ENCODE data around the gene RFLNA. TPM values are rescaled to one million over a fixed set of nuclear protein-coding genes. Genes with fewer than 3 reads are reported as not detected.

Gene RFLNA
- total and polyA plus RNA-seq, 2 donors (not counting 1 experiment from before 2014, with no cell fraction given), result 0.03 TPM; not detected in 1

GRCh38 chr12:124332058-124332672, 37.3 kb downstream of the RFLNA start:
- H3K4me3 ChIP-seq (replicated peaks in 1 of 4; ENCODE audit: control extremely low read depth in 1 of 4, insufficient read depth in 1 of 4, low read depth in 3 of 4, low read length in 4 of 4), result no peak overlapping the region
- H3K9me3 ChIP-seq (ENCODE audit: control insufficient read depth, insufficient read depth, low read depth, low read length), result no peaks in the 10 kb centered on the region
- H2AFZ ChIP-seq (ENCODE audit: low read length), result no peak overlapping the region
- no peak overlapping the region for H3K4me2 ChIP-seq (ENCODE audit: extremely low read depth, insufficient read depth, low read length)
- H3K79me2 ChIP-seq (ENCODE audit: control insufficient read depth, insufficient read depth, low read length), result no peaks in the 10 kb centered on the region
- H3K9ac ChIP-seq (ENCODE audit: insufficient read depth, low read length), result no peak overlapping the region
- H4K20me1 ChIP-seq (ENCODE audit: control insufficient read depth, extremely low read depth, insufficient read depth, low read length), result no peaks in the 10 kb centered on the region
- H3K27me3 ChIP-seq (ENCODE audit: control insufficient read depth, insufficient read depth, low read length), result no peaks in the 10 kb centered on the region
- peaks cover 38% of the 10 kb centered on the region for H3K36me3 ChIP-seq (ENCODE audit: control insufficient read depth, insufficient read depth, low read length)
- H3K27ac ChIP-seq (ENCODE audit: insufficient read depth, low read length), result no peak overlapping the region
- no peak for DNase-seq (ENCODE audit: low read depth in 2 of 2)
- TF ChIP-seq CTCF (conservative IDR thresholded peaks at IDR 0.05 in 1 of 2, IDR thresholded peaks at IDR 0.05 in 1 of 2; ENCODE audit: low read depth in 1 of 2, low read length in 2 of 2), result peak in 1 of 2 donors; percentile 33
- TF ChIP-seq EZH2 (IDR thresholded peaks at IDR 0.05; ENCODE audit: low read length, missing control alignments), result no peak
- no peaks in the 10 kb centered on the region for H3K4me1 ChIP-seq (ENCODE audit: control insufficient read depth, extremely low read depth, insufficient read depth, low read length)

- Histone ChIP-seq H3K27ac (ENCODE audit: insufficient read depth, low read length) (no peak overlapping the region), H3K4me1 (ENCODE audit: control insufficient read depth, extremely low read depth, insufficient read depth, low read length) (no peaks in the 10 kb centered on the region), H3K9me3 (ENCODE audit: control insufficient read depth, insufficient read depth, low read depth, low read length) (no peaks in the 10 kb centered on the region), H3K79me2 (ENCODE audit: control insufficient read depth, insufficient read depth, low read length) (no peaks in the 10 kb centered on the region), H2AFZ (ENCODE audit: low read length) (no peak overlapping the region), H4K20me1 (ENCODE audit: control insufficient read depth, extremely low read depth, insufficient read depth, low read length) (no peaks in the 10 kb centered on the region), H3K27me3 (ENCODE audit: control insufficient read depth, insufficient read depth, low read length) (no peaks in the 10 kb centered on the region), H3K4me3 (replicated peaks in 1 of 4; ENCODE audit: control extremely low read depth in 1 of 4, insufficient read depth in 1 of 4, low read depth in 3 of 4, low read length in 4 of 4) (no peak overlapping the region), H3K36me3 (ENCODE audit: control insufficient read depth, insufficient read depth, low read length) (peaks cover 38% of the 10 kb centered on the region), H3K9ac (ENCODE audit: insufficient read depth, low read length) (no peak overlapping the region), H3K4me2 (ENCODE audit: extremely low read depth, insufficient read depth, low read length) (no peak overlapping the region)
- TF ChIP-seq CTCF (conservative IDR thresholded peaks at IDR 0.05 in 1 of 2, IDR thresholded peaks at IDR 0.05 in 1 of 2; ENCODE audit: low read depth in 1 of 2, low read length in 2 of 2) (no peak), EZH2 (IDR thresholded peaks at IDR 0.05; ENCODE audit: low read length, missing control alignments) (no peak)
- DNase-seq (ENCODE audit: low read depth in 2 of 2), result no peak
Observed at GRCh38 chr12:124332900-124333299, 38.0 kb downstream of the RFLNA start.

GRCh38 chr12:124333724-124334123, 38.8 kb downstream of the RFLNA start:
- no peak for DNase-seq (ENCODE audit: low read depth in 2 of 2)
- Histone ChIP-seq H3K27ac (ENCODE audit: insufficient read depth, low read length) (no peak overlapping the region), H3K27me3 (ENCODE audit: control insufficient read depth, insufficient read depth, low read length) (no peaks in the 10 kb centered on the region), H3K79me2 (ENCODE audit: control insufficient read depth, insufficient read depth, low read length) (no peaks in the 10 kb centered on the region), H3K4me3 (replicated peaks in 1 of 4; ENCODE audit: control extremely low read depth in 1 of 4, insufficient read depth in 1 of 4, low read depth in 3 of 4, low read length in 4 of 4) (no peak overlapping the region), H3K4me2 (ENCODE audit: extremely low read depth, insufficient read depth, low read length) (no peak overlapping the region), H3K36me3 (ENCODE audit: control insufficient read depth, insufficient read depth, low read length) (peaks cover 35% of the 10 kb centered on the region), H2AFZ (ENCODE audit: low read length) (no peak overlapping the region), H4K20me1 (ENCODE audit: control insufficient read depth, extremely low read depth, insufficient read depth, low read length) (no peaks in the 10 kb centered on the region), H3K9ac (ENCODE audit: insufficient read depth, low read length) (no peak overlapping the region), H3K4me1 (ENCODE audit: control insufficient read depth, extremely low read depth, insufficient read depth, low read length) (no peaks in the 10 kb centered on the region), H3K9me3 (ENCODE audit: control insufficient read depth, insufficient read depth, low read depth, low read length) (no peaks in the 10 kb centered on the region)
- TF ChIP-seq EZH2 (IDR thresholded peaks at IDR 0.05; ENCODE audit: low read length, missing control alignments) (no peak), CTCF (conservative IDR thresholded peaks at IDR 0.05 in 1 of 2, IDR thresholded peaks at IDR 0.05 in 1 of 2; ENCODE audit: low read depth in 1 of 2, low read length in 2 of 2) (no peak)
